HL-60 (cell line): ENCODE data around the gene PTPN22.

Experiments used
- GABPA ChIP-seq: IDR thresholded peaks from 2 replicates; pipeline ENCODE4 v1.6.1; 2012; ENCODE audit warnings: low read depth
- POLR2AphosphoS5 ChIP-seq: IDR thresholded peaks from 2 replicates; pipeline ENCODE4 v1.6.1; 2012; ENCODE audit warnings: low read depth
- TF ChIP-seq, protein P1 (sequence below): IDR thresholded peaks from 2 replicates; pipeline ENCODE4 v1.6.1; 2012; ENCODE audit warnings: low read depth; ENCODE audit not compliant: insufficient replicate concordance
- TF ChIP-seq, protein P2 (sequence below): IDR thresholded peaks from one replicate; pipeline ENCODE4 v1.5.1; 2011; ENCODE audit warnings: low read length, control low read depth, inconsistent platforms; ENCODE audit not compliant: insufficient read depth

DNA sequence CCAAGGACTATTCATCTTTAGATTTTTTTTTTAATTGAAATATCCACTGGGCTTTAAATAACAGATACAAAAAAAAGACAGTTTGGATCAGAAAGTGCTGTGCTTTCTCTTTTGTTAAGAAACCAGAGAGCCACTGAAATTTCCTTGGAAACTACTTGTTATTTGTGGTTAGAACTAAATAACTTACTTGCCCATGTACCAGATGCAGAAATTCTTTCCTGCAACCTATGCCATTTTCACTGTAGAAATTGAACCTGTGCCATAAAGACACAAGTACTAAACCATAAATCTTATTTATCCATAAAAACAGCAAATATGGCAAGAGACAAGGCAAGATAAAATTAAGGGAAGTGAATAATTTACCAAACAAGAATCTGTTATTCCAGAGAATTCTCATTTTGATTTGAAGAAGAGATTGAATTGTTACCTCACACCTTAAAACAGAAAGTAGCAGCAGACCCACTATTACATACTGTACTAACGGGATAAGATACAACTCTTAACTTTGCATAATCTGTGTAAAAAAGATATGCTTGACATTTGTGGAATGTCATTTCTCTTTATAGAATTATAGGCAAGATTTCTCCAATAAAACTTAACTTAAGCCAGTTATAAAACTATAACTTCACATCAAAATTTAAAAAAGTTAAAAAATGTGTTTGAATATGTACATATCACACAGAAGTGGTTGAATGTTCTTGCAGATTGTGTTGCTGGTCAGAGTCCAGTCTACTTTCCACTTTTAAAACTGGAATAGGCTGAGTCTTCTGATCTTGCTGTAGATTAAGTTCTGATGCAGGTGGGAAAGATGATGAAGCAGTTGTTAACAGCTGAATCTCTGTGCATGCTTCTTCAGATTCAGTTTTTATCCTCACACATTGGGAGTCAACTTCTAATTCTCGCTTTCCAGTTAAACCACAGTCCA, 105.9 kb downstream of the PTPN22 start:
- TF ChIP-seq, protein P1, sequence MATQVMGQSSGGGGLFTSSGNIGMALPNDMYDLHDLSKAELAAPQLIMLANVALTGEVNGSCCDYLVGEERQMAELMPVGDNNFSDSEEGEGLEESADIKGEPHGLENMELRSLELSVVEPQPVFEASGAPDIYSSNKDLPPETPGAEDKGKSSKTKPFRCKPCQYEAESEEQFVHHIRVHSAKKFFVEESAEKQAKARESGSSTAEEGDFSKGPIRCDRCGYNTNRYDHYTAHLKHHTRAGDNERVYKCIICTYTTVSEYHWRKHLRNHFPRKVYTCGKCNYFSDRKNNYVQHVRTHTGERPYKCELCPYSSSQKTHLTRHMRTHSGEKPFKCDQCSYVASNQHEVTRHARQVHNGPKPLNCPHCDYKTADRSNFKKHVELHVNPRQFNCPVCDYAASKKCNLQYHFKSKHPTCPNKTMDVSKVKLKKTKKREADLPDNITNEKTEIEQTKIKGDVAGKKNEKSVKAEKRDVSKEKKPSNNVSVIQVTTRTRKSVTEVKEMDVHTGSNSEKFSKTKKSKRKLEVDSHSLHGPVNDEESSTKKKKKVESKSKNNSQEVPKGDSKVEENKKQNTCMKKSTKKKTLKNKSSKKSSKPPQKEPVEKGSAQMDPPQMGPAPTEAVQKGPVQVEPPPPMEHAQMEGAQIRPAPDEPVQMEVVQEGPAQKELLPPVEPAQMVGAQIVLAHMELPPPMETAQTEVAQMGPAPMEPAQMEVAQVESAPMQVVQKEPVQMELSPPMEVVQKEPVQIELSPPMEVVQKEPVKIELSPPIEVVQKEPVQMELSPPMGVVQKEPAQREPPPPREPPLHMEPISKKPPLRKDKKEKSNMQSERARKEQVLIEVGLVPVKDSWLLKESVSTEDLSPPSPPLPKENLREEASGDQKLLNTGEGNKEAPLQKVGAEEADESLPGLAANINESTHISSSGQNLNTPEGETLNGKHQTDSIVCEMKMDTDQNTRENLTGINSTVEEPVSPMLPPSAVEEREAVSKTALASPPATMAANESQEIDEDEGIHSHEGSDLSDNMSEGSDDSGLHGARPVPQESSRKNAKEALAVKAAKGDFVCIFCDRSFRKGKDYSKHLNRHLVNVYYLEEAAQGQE = no peak
- TF ChIP-seq POLR2AphosphoS5 = no peak
- TF ChIP-seq, protein P2, sequence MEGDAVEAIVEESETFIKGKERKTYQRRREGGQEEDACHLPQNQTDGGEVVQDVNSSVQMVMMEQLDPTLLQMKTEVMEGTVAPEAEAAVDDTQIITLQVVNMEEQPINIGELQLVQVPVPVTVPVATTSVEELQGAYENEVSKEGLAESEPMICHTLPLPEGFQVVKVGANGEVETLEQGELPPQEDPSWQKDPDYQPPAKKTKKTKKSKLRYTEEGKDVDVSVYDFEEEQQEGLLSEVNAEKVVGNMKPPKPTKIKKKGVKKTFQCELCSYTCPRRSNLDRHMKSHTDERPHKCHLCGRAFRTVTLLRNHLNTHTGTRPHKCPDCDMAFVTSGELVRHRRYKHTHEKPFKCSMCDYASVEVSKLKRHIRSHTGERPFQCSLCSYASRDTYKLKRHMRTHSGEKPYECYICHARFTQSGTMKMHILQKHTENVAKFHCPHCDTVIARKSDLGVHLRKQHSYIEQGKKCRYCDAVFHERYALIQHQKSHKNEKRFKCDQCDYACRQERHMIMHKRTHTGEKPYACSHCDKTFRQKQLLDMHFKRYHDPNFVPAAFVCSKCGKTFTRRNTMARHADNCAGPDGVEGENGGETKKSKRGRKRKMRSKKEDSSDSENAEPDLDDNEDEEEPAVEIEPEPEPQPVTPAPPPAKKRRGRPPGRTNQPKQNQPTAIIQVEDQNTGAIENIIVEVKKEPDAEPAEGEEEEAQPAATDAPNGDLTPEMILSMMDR = no peak
- TF ChIP-seq GABPA = no peak
